Loucy (cell line): Measurements from ENCODE around the gene ARID3B.

ENCODE experiments used
- H2AFZ ChIP-seq: fragments of 200-600 bp; sonication (generic); 2 replicates; pipeline ENCODE4 v1.6.0; 2016; ENCODE audit warnings: antibody characterized with exemption, mild to moderate bottlenecking, low read length, moderate library complexity
- H3F3A ChIP-seq: fragments of 200-600 bp; 2 replicates; pipeline ENCODE4 v1.6.0; 2016; ENCODE audit warnings: antibody characterized with exemption, low read depth, mild to moderate bottlenecking
- H3K27me3 ChIP-seq: fragments of 200-600 bp; sonication (generic); 2 replicates; pipeline ENCODE4 v1.6.1; 2014; ENCODE audit warnings: low read length, mild to moderate bottlenecking; ENCODE audit not compliant: insufficient read depth, poor library complexity, severe bottlenecking
- H3K36me3 ChIP-seq: fragments of 200-600 bp; sonication (generic); 2 replicates; pipeline ENCODE4 v1.6.1; 2016; ENCODE audit warnings: low read length; ENCODE audit not compliant: insufficient read depth
- H3K4me1 ChIP-seq: fragments of 200-600 bp; sonication (generic); 2 replicates; pipeline ENCODE4 v1.5.1; 2014; ENCODE audit warnings: low read length, mild to moderate bottlenecking; ENCODE audit not compliant: insufficient read depth, poor library complexity, severe bottlenecking
- H3K4me2 ChIP-seq: fragments of 200-600 bp; sonication (generic); 2 replicates; pipeline ENCODE4 v1.6.0; 2014; ENCODE audit warnings: antibody characterized with exemption, low read length, low read depth, mild to moderate bottlenecking; ENCODE audit not compliant: poor library complexity, severe bottlenecking
- H3K4me3 ChIP-seq: fragments of 200-600 bp; sonication (generic); 2 replicates; pipeline ENCODE4 v1.5.1; 2014; ENCODE audit warnings: low read length, mild to moderate bottlenecking, mixed read lengths; ENCODE audit not compliant: poor library complexity, severe bottlenecking
- H3K79me2 ChIP-seq: fragments of 200-600 bp; sonication (generic); 2 replicates; pipeline ENCODE4 v1.6.1; 2014; ENCODE audit warnings: low read length; ENCODE audit not compliant: insufficient read depth
- H3K9ac ChIP-seq: fragments of 200-600 bp; sonication (generic); 2 replicates; pipeline ENCODE4 v1.6.0; 2014; ENCODE audit warnings: mild to moderate bottlenecking, low read depth, low read length, moderate library complexity; ENCODE audit not compliant: poor library complexity, severe bottlenecking
- H3K9me2 ChIP-seq: fragments of 200-600 bp; sonication (generic); replicated peaks from 2 replicates; pipeline ENCODE4 v1.6.1; 2016; ENCODE audit warnings: low read depth, low read length, mixed read lengths
- H3K9me3 ChIP-seq: fragments of 200-600 bp; sonication (generic); 2 replicates; pipeline ENCODE4 v1.6.1; 2014; ENCODE audit warnings: mild to moderate bottlenecking, antibody characterized with exemption, low read length, low read depth; ENCODE audit not compliant: insufficient read depth
- H4K20me1 ChIP-seq: fragments of 200-600 bp; sonication (generic); 2 replicates; pipeline ENCODE4 v1.6.0; 2014; ENCODE audit warnings: antibody characterized with exemption, low read length, mild to moderate bottlenecking; ENCODE audit not compliant: insufficient read depth, poor library complexity, severe bottlenecking
- CTCF ChIP-seq: fragments of 200-600 bp; sonication (generic); conservative IDR thresholded peaks from 2 replicates; pipeline ENCODE4 v1.5.1; 2014; ENCODE audit warnings: mild to moderate bottlenecking, antibody characterized with exemption, low read length
- EZH2phosphoT487 ChIP-seq: fragments of 200-600 bp; IDR thresholded peaks from 2 replicates; pipeline ENCODE4 v1.6.1; 2018; ENCODE audit warnings: antibody characterized with exemption, mild to moderate bottlenecking, moderate library complexity, borderline replicate concordance

The ARID3B gene

GRCh38 chr15:74631408-74631807 is 90.4 kb downstream of the ARID3B start:
- Histone ChIP-seq H3K9ac (no peak overlapping the region), H4K20me1 (no peaks in the 10 kb centered on the region), H3K4me3 (no peak overlapping the region), H3K4me2 (no peak overlapping the region), H3K4me1 (no peaks in the 10 kb centered on the region), H3K9me2 (no peaks in the 10 kb centered on the region), H3K36me3 (peaks cover 94% of the 10 kb centered on the region; the same call in 1 of the 2 replicates), H2AFZ (no peak overlapping the region), H3K27me3 (no peaks in the 10 kb centered on the region), H3K79me2 (no peaks in the 10 kb centered on the region), H3K9me3 (no peaks in the 10 kb centered on the region), H3F3A (no peaks in the 10 kb centered on the region)
- TF ChIP-seq CTCF (no peak), EZH2phosphoT487 (no peak)

- H4K20me1 ChIP-seq: no peaks in the 10 kb centered on the region
- no peaks in the 10 kb centered on the region for H3K4me1 ChIP-seq
- no peaks in the 10 kb centered on the region for H3K27me3 ChIP-seq
- TF ChIP-seq CTCF (peak; percentile 91), EZH2phosphoT487 (no peak)
- H2AFZ ChIP-seq: no peak overlapping the region
- no peaks in the 10 kb centered on the region for H3F3A ChIP-seq
- H3K9me3 ChIP-seq: no peaks in the 10 kb centered on the region
- H3K4me2 ChIP-seq: no peak overlapping the region
- peaks cover 94% of the 10 kb centered on the region; the same call in 1 of the 2 replicates for H3K36me3 ChIP-seq
- no peaks in the 10 kb centered on the region for H3K9me2 ChIP-seq
- no peak overlapping the region for H3K4me3 ChIP-seq
- no peak overlapping the region for H3K9ac ChIP-seq
- H3K79me2 ChIP-seq: no peaks in the 10 kb centered on the region
These were observed 91.0 kb downstream of the ARID3B start for GRCh38 chr15:74631935-74632560.

GRCh38 chr15:74632601-74633000 is 91.6 kb downstream of the ARID3B start:
- H3K36me3 ChIP-seq: peaks cover 94% of the 10 kb centered on the region; the same call in 1 of the 2 replicates

GRCh38 chr15:74633781-74634180 is 92.8 kb downstream of the ARID3B start:
- peaks cover 92% of the 10 kb centered on the region; the same call in 1 of the 2 replicates for H3K36me3 ChIP-seq
- no peaks in the 10 kb centered on the region for H3K27me3 ChIP-seq
- no peaks in the 10 kb centered on the region for H3F3A ChIP-seq
- no peaks in the 10 kb centered on the region for H3K9me3 ChIP-seq
- H4K20me1 ChIP-seq: no peaks in the 10 kb centered on the region
- no peaks in the 10 kb centered on the region for H3K9me2 ChIP-seq
- H2AFZ ChIP-seq: no peak overlapping the region
- no peaks in the 10 kb centered on the region for H3K79me2 ChIP-seq
- no peak overlapping the region for H3K4me3 ChIP-seq
- no peak overlapping the region for H3K4me2 ChIP-seq
- no peak overlapping the region for H3K9ac ChIP-seq
- no peaks in the 10 kb centered on the region for H3K4me1 ChIP-seq
- TF ChIP-seq CTCF: 0 out of 2 replicates have a peak, but pooled peaks have one; percentile 17
- TF ChIP-seq EZH2phosphoT487: no peak

More at GRCh38 chr15:74632601-74633000, 91.6 kb downstream of the ARID3B start:
- Histone ChIP-seq H4K20me1 (no peaks in the 10 kb centered on the region), H3K4me3 (no peak overlapping the region), H3K9ac (no peak overlapping the region), H3K79me2 (no peaks in the 10 kb centered on the region), H3K4me1 (no peaks in the 10 kb centered on the region), H3K4me2 (no peak overlapping the region), H3K9me2 (no peaks in the 10 kb centered on the region), H3K9me3 (no peaks in the 10 kb centered on the region), H2AFZ (no peak overlapping the region), H3K27me3 (no peaks in the 10 kb centered on the region), H3F3A (no peaks in the 10 kb centered on the region)
- TF ChIP-seq EZH2phosphoT487: no peak
